AG10803 (cell line): Measurements from ENCODE around the gene KCNK10.

Experiments used
- DNase-seq: peaks from one replicate; pipeline ENCODE4 v3.0.0; 2010; ENCODE audit warnings: low read depth
- H3K4me3 ChIP-seq: 2 replicates; pipeline ENCODE4 v1.5.1; 2011; ENCODE audit warnings: mild to moderate bottlenecking, low read length, control low read depth
- CTCF ChIP-seq: conservative IDR thresholded peaks from 2 replicates; pipeline ENCODE4 v1.5.1; 2011; ENCODE audit warnings: mild to moderate bottlenecking, low read length, control low read depth, inconsistent platforms

The KCNK10 gene

GRCh38 chr14:88245321-88245720 is 77.7 kb downstream of the KCNK10 start:
- H3K4me3 ChIP-seq: no peak overlapping the region
- no peak for DNase-seq
- no peak for TF ChIP-seq CTCF

GRCh38 chr14:88243946-88244345 is 79.1 kb downstream of the KCNK10 start:
- no peak for TF ChIP-seq CTCF

GRCh38 chr14:88242446-88242845 is 80.6 kb downstream of the KCNK10 start:
- no peak for TF ChIP-seq CTCF
- no peak overlapping the region for H3K4me3 ChIP-seq
- no peak for DNase-seq

More at GRCh38 chr14:88243946-88244345, 79.1 kb downstream of the KCNK10 start:
- no peak for DNase-seq
- no peak overlapping the region for H3K4me3 ChIP-seq

GRCh38 chr14:88241810-88242209 is 81.3 kb downstream of the KCNK10 start:
- H3K4me3 ChIP-seq: no peak overlapping the region
- DNase-seq: no peak
- TF ChIP-seq CTCF: no peak

GRCh38 chr14:88234442-88234841 is 88.6 kb downstream of the KCNK10 start:
- no peak for TF ChIP-seq CTCF
- H3K4me3 ChIP-seq: no peak overlapping the region
- no peak for DNase-seq

- H3K4me3 ChIP-seq: no peak overlapping the region
- TF ChIP-seq CTCF: no peak; the same call in 1 of the 2 replicates
- no peak for DNase-seq
Measured at GRCh38 chr14:88233915-88234314, 89.2 kb downstream of the KCNK10 start.

- no peak for TF ChIP-seq CTCF
- no peak for DNase-seq
- H3K4me3 ChIP-seq: no peak overlapping the region
Measured at GRCh38 chr14:88232771-88233170, 90.3 kb downstream of the KCNK10 start.
